GM10266 (cell line): ENCODE measurements around the gene MVB12B.

Source experiments
- DNase-seq: peaks from one replicate; pipeline ENCODE4 v3.0.0; 2012; ENCODE audit errors: extremely low spot score
- CTCF ChIP-seq: IDR thresholded peaks from 2 replicates; pipeline ENCODE4 v1.5.1; 2012; ENCODE audit warnings: mild to moderate bottlenecking, low read depth; ENCODE audit not compliant: control insufficient read depth, insufficient read depth; ENCODE audit errors: missing control alignments

MVB12B gene

GRCh38 chr9:126500600-126501382 is 174.2 kb downstream of the MVB12B start:
- TF ChIP-seq CTCF: peak; percentile 92
- DNase-seq: peak; percentile 87

DNA sequence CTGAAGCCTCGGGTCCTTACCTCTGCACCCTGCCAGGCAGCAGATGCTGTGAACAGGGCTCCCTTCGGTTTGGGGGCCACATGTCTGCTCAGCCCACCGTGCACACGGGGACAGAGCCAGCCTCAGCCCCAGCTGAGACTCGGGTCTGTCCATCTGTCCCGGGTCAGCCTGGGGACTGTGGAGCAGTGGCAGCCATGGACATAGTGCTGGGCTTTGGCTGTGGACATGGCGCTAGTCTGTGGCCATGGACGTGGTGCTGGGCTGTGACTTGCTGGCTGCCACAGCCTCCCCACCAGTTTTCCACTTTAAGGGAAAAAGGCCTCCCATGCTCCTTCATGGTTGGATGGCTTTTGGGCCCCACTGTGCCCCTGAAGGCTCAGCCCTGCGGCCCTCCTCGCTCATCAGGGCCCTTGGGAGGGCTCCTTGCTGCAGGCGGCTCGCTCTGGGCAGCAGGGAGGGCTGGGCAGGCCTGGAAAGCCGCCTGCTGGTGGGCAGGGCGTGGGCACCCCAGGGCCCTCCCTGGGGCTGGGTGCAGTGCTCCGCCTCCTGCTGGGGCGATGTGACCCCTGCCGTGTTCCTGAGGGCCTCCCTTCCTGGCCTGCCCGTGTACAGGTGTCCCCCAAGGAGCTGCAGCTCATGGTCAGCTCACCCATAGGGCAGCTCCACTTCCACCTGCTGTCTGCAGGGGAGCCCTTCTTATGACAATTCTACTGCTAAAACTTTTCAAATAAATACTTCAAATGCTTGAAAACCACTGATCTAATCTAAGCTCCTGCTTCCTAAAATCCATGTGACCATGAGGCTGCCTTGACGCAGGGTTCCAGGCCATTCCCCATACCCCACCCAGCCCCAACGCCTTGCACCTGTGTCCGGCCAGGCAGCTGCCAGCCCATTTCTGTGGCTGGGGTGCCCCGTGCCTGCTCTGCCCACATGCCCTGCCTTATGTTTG is 175.0 kb downstream of the MVB12B start:
- DNase-seq: no peak
- TF ChIP-seq CTCF: no peak

DNA sequence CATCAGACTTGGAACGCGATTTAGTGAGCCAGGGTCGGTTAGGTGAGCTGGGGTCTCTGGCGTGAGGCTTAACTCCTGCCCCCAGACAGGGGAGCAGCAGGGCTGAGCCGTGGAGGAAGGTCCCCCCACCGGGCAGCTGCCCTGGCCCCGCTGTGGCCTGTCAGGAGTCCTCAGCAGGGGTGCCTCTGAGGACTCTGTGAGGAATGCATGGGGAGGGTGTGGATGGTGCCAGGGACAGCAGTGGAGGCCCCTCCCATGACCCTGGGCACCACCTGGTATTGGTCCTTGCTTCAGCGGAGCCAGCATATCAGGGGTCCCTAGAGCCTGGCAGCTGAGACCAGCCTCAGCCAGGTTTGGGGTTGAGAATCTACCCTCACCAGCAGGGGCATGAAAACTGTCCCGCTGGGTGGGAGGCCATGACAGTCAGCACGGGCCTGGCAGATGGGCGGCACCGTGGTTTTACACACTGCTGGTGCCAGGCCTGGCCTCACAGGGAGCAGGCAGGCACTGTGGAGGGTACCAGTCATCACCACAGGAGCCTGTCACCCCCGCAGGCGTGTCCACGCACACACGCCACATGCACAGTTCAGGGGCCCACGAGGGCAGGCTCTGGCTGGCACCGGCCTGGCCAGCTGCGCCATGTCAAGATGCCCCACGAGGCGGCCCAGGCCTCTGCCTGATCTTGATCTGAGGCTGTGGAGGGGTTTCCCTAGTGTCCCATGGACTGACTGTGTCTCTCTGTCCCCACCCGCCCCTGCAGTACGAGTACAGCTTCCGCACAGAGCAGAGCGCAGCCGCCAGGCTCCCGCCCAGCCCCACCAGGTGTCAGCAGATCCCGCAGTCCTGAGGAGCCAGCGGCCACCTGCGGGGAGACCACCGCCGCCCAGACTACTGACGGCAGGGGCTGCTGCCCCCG is 176.0 kb downstream of the MVB12B start:
- DNase-seq: no peak
- TF ChIP-seq CTCF: no peak

DNA sequence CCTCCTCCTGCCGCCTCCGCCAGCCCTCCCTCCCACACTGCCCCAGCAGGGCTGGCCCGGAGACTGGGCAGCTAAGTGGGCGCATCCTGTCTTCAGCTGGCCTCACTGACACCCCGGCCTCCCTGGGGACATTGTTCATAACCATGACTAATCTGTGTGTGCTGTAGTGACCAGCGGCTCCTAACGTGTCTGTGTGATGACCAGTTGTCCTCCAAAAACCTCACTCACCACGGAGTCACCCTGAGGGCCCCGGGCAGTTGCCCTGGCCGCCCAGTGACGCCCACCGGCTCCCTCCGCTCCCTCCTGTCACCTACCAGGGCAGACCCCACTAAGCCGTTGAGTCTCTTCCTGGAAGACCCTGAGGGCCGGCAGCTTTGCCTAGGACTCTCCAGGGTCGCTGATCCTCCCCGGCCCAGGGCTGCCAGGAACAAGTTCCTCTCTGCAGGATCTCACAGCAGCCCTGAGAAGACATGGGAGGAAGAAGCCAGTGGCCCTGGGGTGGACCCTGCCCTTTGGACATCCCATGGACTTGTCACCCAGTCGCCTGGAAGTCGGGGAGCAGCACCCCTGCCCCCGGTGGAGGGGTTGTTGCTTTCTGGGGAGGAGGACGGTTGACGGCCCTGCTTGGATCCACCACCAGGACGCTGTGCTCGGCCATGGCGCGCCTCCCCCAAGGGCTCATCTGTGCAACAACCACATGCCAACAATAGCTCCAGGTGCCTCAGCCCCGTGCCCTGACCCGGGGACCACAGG is 176.9 kb downstream of the MVB12B start:
- no peak for TF ChIP-seq CTCF
- DNase-seq: no peak

DNA sequence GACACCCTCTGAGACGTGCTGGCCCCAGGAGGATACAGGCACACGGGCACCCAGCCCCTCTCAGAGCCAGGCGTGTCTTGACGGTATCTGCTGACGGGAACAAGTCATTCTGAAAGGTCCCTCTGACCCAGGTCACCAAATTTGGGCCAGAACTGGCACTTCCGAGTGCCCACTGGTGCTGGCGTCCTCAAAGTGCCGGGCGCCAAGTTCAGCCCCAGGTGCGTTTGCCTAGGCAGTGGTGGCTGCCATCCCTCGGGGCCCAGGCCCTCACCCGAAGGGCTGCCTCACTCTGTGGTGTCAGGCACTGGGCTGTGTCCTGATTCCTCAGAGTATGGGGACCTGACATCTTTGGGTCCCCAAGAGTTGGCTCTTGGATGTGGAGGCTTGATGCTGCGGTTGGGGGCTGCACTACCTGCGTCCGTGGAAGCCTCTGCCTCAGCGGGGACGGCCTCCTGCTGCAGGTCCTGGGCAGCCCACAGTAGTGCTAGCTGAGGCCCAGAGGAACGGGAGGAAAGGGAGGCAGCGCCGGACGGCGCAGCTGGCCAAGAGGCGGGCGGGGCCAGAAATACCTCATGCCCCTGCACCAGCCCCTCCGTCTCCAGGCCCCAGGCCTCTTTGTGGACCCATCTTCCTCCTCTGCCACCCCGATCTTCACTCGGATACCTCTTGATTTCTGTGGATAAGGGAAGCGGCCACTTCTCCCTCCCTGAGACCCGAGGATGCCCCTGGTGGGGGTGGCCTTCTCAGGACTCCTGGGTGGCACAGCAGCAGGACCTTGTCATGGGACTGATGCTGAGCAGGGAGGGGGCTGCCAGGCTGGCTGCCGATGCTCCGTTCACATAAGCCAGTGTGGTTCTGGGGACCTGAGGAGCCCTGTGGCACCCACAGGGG is 177.7 kb downstream of the MVB12B start:
- DNase-seq: no peak
- TF ChIP-seq CTCF: no peak
